ENCODE data around the gene CDK14. TPM values are rescaled to one million over a fixed set of nuclear protein-coding genes. Genes with fewer than 3 reads are reported as not detected.

CDK14 gene
- total RNA-seq, 5 donors from 2014 or later (not counting 1 experiment from before 2014, with no cell fraction given): 0.86 to 6.6 (median 1.6) TPM

- no peak for ATAC-seq (replicated peaks in 1 of 4)
- Histone ChIP-seq H3K4me1 (ENCODE audit: control insufficient read depth in 1 of 2, extremely low read depth in 1 of 2, insufficient read depth in 2 of 2, low read length in 2 of 2) (no peaks in the 10 kb centered on the region), H3K27ac (ENCODE audit: low read length) (no peak overlapping the region), H3K9me3 (no peaks in the 10 kb centered on the region), H3K4me3 (ENCODE audit: control insufficient read depth in 1 of 2, extremely low read depth in 1 of 2, low read length in 1 of 2) (no peak overlapping the region), H3K27me3 (replicated peaks in 1 of 2; ENCODE audit: control insufficient read depth in 2 of 2, extremely low read depth in 1 of 2, insufficient read depth in 2 of 2, low read length in 1 of 2) (no peaks in the 10 kb centered on the region), H3K36me3 (ENCODE audit: control insufficient read depth in 2 of 2, extremely low read depth in 1 of 2, insufficient read depth in 1 of 2, low read length in 1 of 2) (no peaks in the 10 kb centered on the region)
- WGBS (ENCODE audit: insufficient coverage): no CpG with 5 or more reads among the region's 6 CpGs
- CTCF ChIA-PET: no interaction called here
- DNase-seq: no peak
- H3K9me3 Mint-ChIP-seq: peaks cover 3 to 16% (median 9%) of the 10 kb centered on the region in 3 donors
- no peak overlapping the region for H3K27ac Mint-ChIP-seq
- POLR2A ChIA-PET: no interaction called here
- no peaks in the 10 kb centered on the region for H3K4me1 Mint-ChIP-seq
- H3K27me3 Mint-ChIP-seq: no peaks in the 10 kb centered on the region
- H3K4me3 Mint-ChIP-seq: no peak overlapping the region
- H3K36me3 Mint-ChIP-seq: no peaks in the 10 kb centered on the region
These were observed 610.3 kb downstream of the CDK14 start for GRCh38 chr7:91206361-91206960.

GRCh38 chr7:91212582-91212981 is 616.5 kb downstream of the CDK14 start:
- 92% methylated on average over 6 of the region's 7 CpGs for WGBS (ENCODE audit: insufficient coverage)
- Histone ChIP-seq H3K4me3 (ENCODE audit: control insufficient read depth in 1 of 2, extremely low read depth in 1 of 2, low read length in 1 of 2) (no peak overlapping the region), H3K27ac (ENCODE audit: low read length) (no peak overlapping the region), H3K36me3 (ENCODE audit: control insufficient read depth in 2 of 2, extremely low read depth in 1 of 2, insufficient read depth in 1 of 2, low read length in 1 of 2) (no peaks in the 10 kb centered on the region), H3K27me3 (replicated peaks in 1 of 2; ENCODE audit: control insufficient read depth in 2 of 2, extremely low read depth in 1 of 2, insufficient read depth in 2 of 2, low read length in 1 of 2) (no peaks in the 10 kb centered on the region), H3K9me3 (no peaks in the 10 kb centered on the region), H3K4me1 (ENCODE audit: control insufficient read depth in 1 of 2, extremely low read depth in 1 of 2, insufficient read depth in 2 of 2, low read length in 2 of 2) (no peaks in the 10 kb centered on the region)
- H3K9me3 Mint-ChIP-seq: peaks cover 0 to 5% (median 0%) of the 10 kb centered on the region in 3 donors
- ATAC-seq (replicated peaks in 1 of 4) (peak in 1 of 4 experiments; percentile 15), DNase-seq (no peak)
- H3K4me3 Mint-ChIP-seq: no peak overlapping the region
- POLR2A ChIA-PET: interaction anchor here (0.5 to 0.6 kb wide), 2 partner anchors 28 to 444 kb away, joined by 3 to 5 read pairs; no protein-coding TSS in a partner anchor
- no peaks in the 10 kb centered on the region for H3K4me1 Mint-ChIP-seq
- H3K27ac Mint-ChIP-seq: no peak overlapping the region
- CTCF ChIA-PET: no interaction called here
- no peaks in the 10 kb centered on the region for H3K36me3 Mint-ChIP-seq
- no peaks in the 10 kb centered on the region for H3K27me3 Mint-ChIP-seq

- Mint-ChIP-seq H3K4me1 (peaks cover 0 to 5% (median 0%) of the 10 kb centered on the region in 3 donors), H3K9me3 (no peaks in the 10 kb centered on the region), H3K27me3 (no peaks in the 10 kb centered on the region), H3K27ac (no peak overlapping the region), H3K4me3 (no peak overlapping the region), H3K36me3 (no peaks in the 10 kb centered on the region)
- no peak overlapping the region for H3K4me3 ChIP-seq (ENCODE audit: control insufficient read depth in 1 of 2, extremely low read depth in 1 of 2, low read length in 1 of 2)
- H3K36me3 ChIP-seq (ENCODE audit: control insufficient read depth in 2 of 2, extremely low read depth in 1 of 2, insufficient read depth in 1 of 2, low read length in 1 of 2): no peaks in the 10 kb centered on the region
- ATAC-seq (replicated peaks in 1 of 4): no peak
- WGBS (ENCODE audit: insufficient coverage): 80% methylated on average over 1 of the region's 2 CpGs
- H3K4me1 ChIP-seq (ENCODE audit: control insufficient read depth in 1 of 2, extremely low read depth in 1 of 2, insufficient read depth in 2 of 2, low read length in 2 of 2): no peaks in the 10 kb centered on the region
- H3K9me3 ChIP-seq: no peaks in the 10 kb centered on the region
- no peak overlapping the region for H3K27ac ChIP-seq (ENCODE audit: low read length)
- CTCF ChIA-PET: no interaction called here
- DNase-seq: no peak
- H3K27me3 ChIP-seq (replicated peaks in 1 of 2; ENCODE audit: control insufficient read depth in 2 of 2, extremely low read depth in 1 of 2, insufficient read depth in 2 of 2, low read length in 1 of 2): no peaks in the 10 kb centered on the region
- POLR2A ChIA-PET: no interaction called here
These were observed 630.3 kb downstream of the CDK14 start for GRCh38 chr7:91226411-91226810.

- H3K4me3 ChIP-seq (ENCODE audit: control insufficient read depth in 1 of 2, extremely low read depth in 1 of 2, low read length in 1 of 2): no peak overlapping the region
- no CpG with 5 or more reads among the region's 2 CpGs for WGBS (ENCODE audit: insufficient coverage)
- no peaks in the 10 kb centered on the region for H3K9me3 Mint-ChIP-seq
- no peak for DNase-seq
- no peaks in the 10 kb centered on the region for H3K36me3 Mint-ChIP-seq
- H3K27me3 Mint-ChIP-seq: no peaks in the 10 kb centered on the region
- no peaks in the 10 kb centered on the region for H3K9me3 ChIP-seq
- ChIA-PET POLR2A (interaction anchor here in 1 of 2 donors (0.5 kb wide), 1 partner anchor 1889 kb away, joined by 3 read pairs; no protein-coding TSS in a partner anchor), CTCF (no interaction called here)
- ATAC-seq (replicated peaks in 1 of 4): no peak
- no peaks in the 10 kb centered on the region for H3K27me3 ChIP-seq (replicated peaks in 1 of 2; ENCODE audit: control insufficient read depth in 2 of 2, extremely low read depth in 1 of 2, insufficient read depth in 2 of 2, low read length in 1 of 2)
- H3K4me1 Mint-ChIP-seq: peaks cover 0 to 5% (median 0%) of the 10 kb centered on the region in 3 donors
- no peak overlapping the region for H3K4me3 Mint-ChIP-seq
- no peaks in the 10 kb centered on the region for H3K36me3 ChIP-seq (ENCODE audit: control insufficient read depth in 2 of 2, extremely low read depth in 1 of 2, insufficient read depth in 1 of 2, low read length in 1 of 2)
- H3K27ac ChIP-seq (ENCODE audit: low read length): no peak overlapping the region
- no peaks in the 10 kb centered on the region for H3K4me1 ChIP-seq (ENCODE audit: control insufficient read depth in 1 of 2, extremely low read depth in 1 of 2, insufficient read depth in 2 of 2, low read length in 2 of 2)
- H3K27ac Mint-ChIP-seq: no peak overlapping the region
These were observed 632.2 kb downstream of the CDK14 start for GRCh38 chr7:91228327-91228726.

GRCh38 chr7:91228927-91229558 is 632.9 kb downstream of the CDK14 start:
- no peaks in the 10 kb centered on the region for H3K9me3 ChIP-seq
- no peak for DNase-seq
- no peak overlapping the region for H3K4me3 ChIP-seq (ENCODE audit: control insufficient read depth in 1 of 2, extremely low read depth in 1 of 2, low read length in 1 of 2)
- Mint-ChIP-seq H3K27ac (no peak overlapping the region), H3K36me3 (no peaks in the 10 kb centered on the region), H3K9me3 (no peaks in the 10 kb centered on the region), H3K27me3 (peaks cover 0 to 2% of the 10 kb centered on the region in 2 donors), H3K4me3 (no peak overlapping the region), H3K4me1 (peaks cover 0 to 5% (median 0%) of the 10 kb centered on the region in 3 donors)
- no peak overlapping the region for H3K27ac ChIP-seq (ENCODE audit: low read length)
- H3K27me3 ChIP-seq (replicated peaks in 1 of 2; ENCODE audit: control insufficient read depth in 2 of 2, extremely low read depth in 1 of 2, insufficient read depth in 2 of 2, low read length in 1 of 2): no peaks in the 10 kb centered on the region
- POLR2A ChIA-PET: no interaction called here
- WGBS (ENCODE audit: insufficient coverage): no CpG with 5 or more reads among the region's 2 CpGs
- ATAC-seq (replicated peaks in 1 of 4): no peak
- CTCF ChIA-PET: no interaction called here
- H3K36me3 ChIP-seq (ENCODE audit: control insufficient read depth in 2 of 2, extremely low read depth in 1 of 2, insufficient read depth in 1 of 2, low read length in 1 of 2): no peaks in the 10 kb centered on the region
- no peaks in the 10 kb centered on the region for H3K4me1 ChIP-seq (ENCODE audit: control insufficient read depth in 1 of 2, extremely low read depth in 1 of 2, insufficient read depth in 2 of 2, low read length in 2 of 2)

- CTCF ChIA-PET: no interaction called here
- no peak overlapping the region for H3K27ac Mint-ChIP-seq
These were observed 634.0 kb downstream of the CDK14 start for GRCh38 chr7:91230100-91230499.

More at GRCh38 chr7:91230100-91230499, 634.0 kb downstream of the CDK14 start:
- no CpG with 5 or more reads among the region's 2 CpGs for WGBS (ENCODE audit: insufficient coverage)
- Mint-ChIP-seq H3K4me3 (no peak overlapping the region), H3K9me3 (no peaks in the 10 kb centered on the region), H3K27me3 (peaks cover 0 to 3% of the 10 kb centered on the region in 2 donors), H3K4me1 (peaks cover 0 to 5% (median 0%) of the 10 kb centered on the region in 3 donors), H3K36me3 (no peaks in the 10 kb centered on the region)
- H3K9me3 ChIP-seq: no peaks in the 10 kb centered on the region
- no peak overlapping the region for H3K4me3 ChIP-seq (ENCODE audit: control insufficient read depth in 1 of 2, extremely low read depth in 1 of 2, low read length in 1 of 2)
- no peak for ATAC-seq (replicated peaks in 1 of 4)
- POLR2A ChIA-PET: interaction anchor here in 1 of 2 donors (0.6 kb wide), 1 partner anchor 376 kb away, joined by 3 read pairs; no protein-coding TSS in a partner anchor
- H3K4me1 ChIP-seq (ENCODE audit: control insufficient read depth in 1 of 2, extremely low read depth in 1 of 2, insufficient read depth in 2 of 2, low read length in 2 of 2): no peaks in the 10 kb centered on the region
- DNase-seq: no peak
- no peak overlapping the region for H3K27ac ChIP-seq (ENCODE audit: low read length)
- no peaks in the 10 kb centered on the region for H3K36me3 ChIP-seq (ENCODE audit: control insufficient read depth in 2 of 2, extremely low read depth in 1 of 2, insufficient read depth in 1 of 2, low read length in 1 of 2)
- no peaks in the 10 kb centered on the region for H3K27me3 ChIP-seq (replicated peaks in 1 of 2; ENCODE audit: control insufficient read depth in 2 of 2, extremely low read depth in 1 of 2, insufficient read depth in 2 of 2, low read length in 1 of 2)
